HepG2 (cell line): Measurements from ENCODE around the gene HIPK3. TPM values are rescaled to one million over a fixed set of nuclear protein-coding genes. Genes with fewer than 3 reads are reported as not detected.

Experiments used
- FOXO4 ChIP-seq: sonication (generic); formaldehyde crosslinking; conservative IDR thresholded peaks from 2 replicates; pipeline ENCODE4 v1.8.1; 2023; ENCODE audit warnings: missing genetic modification reagents
- HNF1A ChIP-seq, 2 experiments: sonication (generic) in 1 of 2; formaldehyde crosslinking in 1 of 2; IDR thresholded peaks; 2 replicates each; pipeline versions ENCODE4 v1.4.0 to v1.6.1; 2016 to 2020; ENCODE audit warnings: borderline replicate concordance in 1 of 2, low read depth in 1 of 2, mild to moderate bottlenecking in 1 of 2, missing genetic modification reagents in 1 of 2
- KDM4B ChIP-seq: sonication (generic); formaldehyde crosslinking; IDR thresholded peaks from 2 replicates; pipeline ENCODE4 v1.4.0; 2020; ENCODE audit warnings: missing genetic modification reagents
- KDM5A ChIP-seq: fragments of 200-600 bp; sonication (generic); IDR thresholded peaks from 2 replicates; pipeline ENCODE4 v1.7.0; 2018; ENCODE audit warnings: antibody characterized with exemption, mild to moderate bottlenecking, low read length, borderline replicate concordance
- KMT2B ChIP-seq: IDR thresholded peaks from 2 replicates; pipeline ENCODE4 v1.6.1; 2016; ENCODE audit warnings: missing genetic modification reagents, missing compliant biosample characterization
- MED13 ChIP-seq: sonication (generic); formaldehyde crosslinking; IDR thresholded peaks from 2 replicates; pipeline ENCODE4 v1.5.0; 2020; ENCODE audit warnings: missing genetic modification reagents
- MEIS2 ChIP-seq: sonication (generic); formaldehyde crosslinking; IDR thresholded peaks from 2 replicates; pipeline ENCODE4 v1.9.0; 2021; ENCODE audit warnings: mild to moderate bottlenecking, missing genetic modification reagents
- PHF5A ChIP-seq: IDR thresholded peaks from one replicate; pipeline ENCODE4 v1.6.1; 2018; ENCODE audit warnings: low read depth, missing genetic modification reagents; ENCODE audit not compliant: unreplicated experiment
- SNAPC2 ChIP-seq: sonication (generic); formaldehyde crosslinking; IDR thresholded peaks from 2 replicates; pipeline ENCODE4 v1.8.1; 2022; ENCODE audit warnings: mild to moderate bottlenecking, missing genetic modification reagents
- THRA ChIP-seq: sonication (generic); formaldehyde crosslinking; IDR thresholded peaks from 2 replicates; pipeline ENCODE4 v1.4.0; 2020; ENCODE audit warnings: missing genetic modification reagents, borderline replicate concordance
- ZNF468 ChIP-seq: sonication (generic); formaldehyde crosslinking; IDR thresholded peaks from 2 replicates; pipeline ENCODE4 v1.8.0; 2022; ENCODE audit warnings: mild to moderate bottlenecking, moderate library complexity, missing genetic modification reagents
- polyA plus RNA-seq, 8 experiments: library from polyadenylated mRNA; depleted of rRNA in 3 of 8; stranded (reverse) in 7 of 8; unstranded in 1 of 8; fragments of >200 nt; fragmentation: Illumina TruSeq in 4 of 8; extraction: Trizol in 4 of 8; gene quantifications; 2 replicates each; pipeline versions ENCODE4 v1.2.1 to v1.2.3, GENCODE V29; 2011 to 2016; ENCODE audit warnings: low read depth in 4 of 8, missing spikeins in 1 of 8, mixed read lengths in 1 of 8; ENCODE audit not compliant: insufficient read depth in 1 of 8
- total RNA-seq, 5 experiments: library from RNA; depleted of rRNA; stranded (reverse); fragments of >200 nt; fragmentation: Illumina TruSeq; extraction: Trizol; gene quantifications; 2 replicates each; pipeline ENCODE4 v1.2.3, GENCODE V29; 2016; ENCODE audit warnings: low read depth in 1 of 5

The HIPK3 gene
- total and polyA plus RNA-seq, 2 of the 13 experiments (the other 11 are each of a cell fraction or from before 2014, with no cell fraction given): 20.5 to 44.3 TPM

- TF ChIP-seq PHF5A (CRISPR knock-in tag) (no peak), KDM4B (CRISPR knock-in tag) (no peak), KDM5A (no peak), MEIS2 (CRISPR knock-in tag) (no peak), ZNF468 (CRISPR knock-in tag) (no peak), MED13 (no peak), KMT2B (no peak), SNAPC2 (CRISPR knock-in tag) (no peak), FOXO4 (CRISPR knock-in tag) (no peak), THRA (CRISPR knock-in tag) (no peak), HNF1A (IDR thresholded peaks at IDR 0.05; ENCODE audit: low read depth) (no peak), HNF1A (CRISPR knock-in tag; IDR thresholded peaks at IDR 0.05; ENCODE audit: borderline replicate concordance) (no peak)
- TF ChIP-seq, all 625 proteins: peak for 0
These were observed 16.5 kb downstream of the HIPK3 start (continued) for GRCh38 chr11:33273656-33274055.
